HCT116 (cell line): ENCODE data around the gene GTF2H2C. TPM values are rescaled to one million over a fixed set of nuclear protein-coding genes. Genes with fewer than 3 reads are reported as not detected.
"Not testable (repeated sequence)": the region's sequence is repeated elsewhere in the genome, so short reads cannot be mapped to it uniquely, and the experiment has no call there.

Source experiments
- ATAC-seq: fragments of 200-7000 bp; cut with Tn5 transposase; 2 replicates; pipeline ENCODE4 v1.9.1; 2020; ENCODE audit warnings: mild to moderate bottlenecking, moderate library complexity
- BruUV-seq: library from RNA; stranded (reverse); fragments of 400-500 nt; replicated peaks from 2 replicates; lab custom pipeline; 2021; lab: Mats Ljungman, UMichigan
- CTCF ChIA-PET: fragments of 300-600 bp; sonication (Branson Sonifier 250); formaldehyde crosslinking; loops from one replicate; lab custom pipeline; 2021; ENCODE audit warnings: antibody characterized with exemption; lab: Charles Lee
- POLR2A ChIA-PET: fragments of 300-600, 350-600 bp; sonication (Branson Sonifier 250); formaldehyde crosslinking; loops from one replicate; lab custom pipeline; 2021; ENCODE audit warnings: antibody characterized with exemption; lab: Charles Lee
- RAD21 ChIA-PET, 2 experiments: fragments of 300-600 bp; sonication (Branson Sonifier 250); formaldehyde crosslinking; loops; one replicate each; lab custom pipeline; 2023; ENCODE audit warnings: low total read pairs in 2 of 2; ENCODE audit not compliant: uncharacterized antibody in 2 of 2, unreplicated experiment in 2 of 2, low non-redundant PET in 1 of 2; lab: Charles Lee
- DNase-seq: peaks from one replicate; pipeline ENCODE4 v3.0.0-alpha.2; 2010; ENCODE audit warnings: low read depth, low spot score
- H2AFZ ChIP-seq: fragments of 200-600 bp; shearing (Covaris generic), sonication (generic); 2 replicates; pipeline ENCODE4 v1.6.1; 2017; ENCODE audit warnings: low read depth, mixed run types, mixed read lengths, antibody characterized with exemption, low read length; ENCODE audit not compliant: poor library complexity, severe bottlenecking
- H3K27ac ChIP-seq: 2 replicates; pipeline ENCODE4 v1.5.1; 2012; ENCODE audit warnings: low read depth, low read length
- H3K27me3 ChIP-seq: fragments of 200-600 bp; sonication (generic); 2 replicates; pipeline ENCODE4 v1.6.1; 2016; ENCODE audit warnings: mixed run types, low read length, mixed read lengths; ENCODE audit not compliant: insufficient read depth
- H3K36me3 ChIP-seq, 2 experiments: fragments of 200-500 bp in 1 of 2; fragments of 200-600 bp in 1 of 2; sonication (Bioruptor generic) in 1 of 2; sonication (generic) in 1 of 2; 2 replicates each; pipeline versions ENCODE4 v1.5.1 to v1.6.1; 2014 to 2016; ENCODE audit warnings: low read length in 2 of 2, inconsistent platforms in 1 of 2, mixed read lengths in 1 of 2, mixed run types in 1 of 2; ENCODE audit not compliant: insufficient read depth in 2 of 2, control insufficient read depth in 1 of 2
- H3K4me1 ChIP-seq, 2 experiments: fragments of 200-600 bp in 1 of 2; sonication (generic) in 1 of 2; 2 replicates each; pipeline versions ENCODE4 v1.5.1 to v1.6.1; 2012 to 2017; ENCODE audit warnings: low read length in 2 of 2, inconsistent platforms in 1 of 2, mild to moderate bottlenecking in 1 of 2, mixed read lengths in 1 of 2, mixed run types in 1 of 2, moderate library complexity in 1 of 2; ENCODE audit not compliant: insufficient read depth in 2 of 2, control insufficient read depth in 1 of 2
- H3K4me2 ChIP-seq: fragments of 200-600 bp; sonication (generic); 2 replicates; pipeline ENCODE4 v1.6.1; 2017; ENCODE audit warnings: mixed run types, low read length, mixed read lengths
- H3K4me3 ChIP-seq, 2 experiments: fragments of 200-600 bp in 1 of 2; sonication (generic) in 1 of 2; replicated peaks in 1 of 2; 2 replicates each; pipeline ENCODE4 v1.5.1; 2011 to 2016; ENCODE audit warnings: low read length in 2 of 2, control low read depth in 1 of 2, low read depth in 1 of 2, mild to moderate bottlenecking in 1 of 2, mixed read lengths in 1 of 2, mixed run types in 1 of 2
- H3K79me2 ChIP-seq: fragments of 200-600 bp; sonication (generic); 2 replicates; pipeline ENCODE4 v1.6.1; 2017; ENCODE audit warnings: mild to moderate bottlenecking, mixed run types, low read length, moderate library complexity, mixed read lengths; ENCODE audit not compliant: insufficient read depth
- H3K9ac ChIP-seq: fragments of 200-600 bp; sonication (generic); 2 replicates; pipeline ENCODE4 v1.6.1; 2016; ENCODE audit warnings: low read length, mixed read lengths
- H3K9me2 ChIP-seq: fragments of 200-600 bp; sonication (generic), shearing (Covaris generic); 2 replicates; pipeline ENCODE4 v1.6.1; 2017; ENCODE audit warnings: mixed run types, mild to moderate bottlenecking, moderate library complexity; ENCODE audit not compliant: insufficient read depth
- H3K9me3 ChIP-seq, 2 experiments: fragments of 200-500 bp in 1 of 2; fragments of 200-600 bp in 1 of 2; sonication (Bioruptor generic) in 1 of 2; sonication (generic) in 1 of 2; 2 replicates each; pipeline ENCODE4 v1.6.1; 2014 to 2017; ENCODE audit warnings: low read length in 2 of 2, mixed read lengths in 2 of 2, inconsistent platforms in 1 of 2, low read depth in 1 of 2, mild to moderate bottlenecking in 1 of 2, mixed run types in 1 of 2, moderate library complexity in 1 of 2; ENCODE audit not compliant: control insufficient read depth in 1 of 2, insufficient read depth in 1 of 2
- H4K20me1 ChIP-seq: fragments of 200-600 bp; sonication (generic), shearing (Covaris generic); 2 replicates; pipeline ENCODE4 v1.6.1; 2017; ENCODE audit warnings: mixed run types, mild to moderate bottlenecking, moderate library complexity; ENCODE audit not compliant: insufficient read depth
- EZH2phosphoT487 ChIP-seq: fragments of 200-600 bp; IDR thresholded peaks from 2 replicates; pipeline ENCODE4 v1.6.1; 2018; ENCODE audit warnings: antibody characterized with exemption, borderline replicate concordance
- SIN3A ChIP-seq: IDR thresholded peaks from 2 replicates; pipeline ENCODE4 v1.6.1; 2012; ENCODE audit warnings: low read depth
- SRF ChIP-seq: IDR thresholded peaks from 2 replicates; pipeline ENCODE4 v1.6.1; 2012; ENCODE audit warnings: low read depth
- TCF7L2 ChIP-seq: IDR thresholded peaks from 2 replicates; pipeline ENCODE4 v1.7.0; 2011; ENCODE audit warnings: borderline replicate concordance, inconsistent platforms; ENCODE audit not compliant: insufficient read depth, insufficient read length; ENCODE audit errors: extremely low read depth
- ZNF274 ChIP-seq: fragments of 200-500 bp; sonication (Bioruptor generic); IDR thresholded peaks from 2 replicates; pipeline ENCODE4 v1.6.1; 2014; ENCODE audit warnings: mild to moderate bottlenecking, low read depth, low read length, inconsistent platforms
- intact Hi-C: fragments of 100-400 bp; cut with micrococcal nuclease; formaldehyde crosslinking; loops from 2 replicates; pipeline ENCODE4 v1.10.0; 2022
- total RNA-seq: library from RNA; stranded (reverse); gene quantifications from one replicate; pipeline ENCODE4 v1.2.1, GENCODE V29; 2021; ENCODE audit not compliant: unreplicated experiment
- TF ChIP-seq, protein P1 (sequence below): IDR thresholded peaks from 2 replicates; pipeline ENCODE4 v1.6.1; 2011; ENCODE audit warnings: mild to moderate bottlenecking, low read length, moderate library complexity; ENCODE audit not compliant: insufficient replicate concordance; ENCODE audit errors: extremely low read depth
- TF ChIP-seq, protein P2 (sequence below): IDR thresholded peaks from 2 replicates; pipeline ENCODE4 v1.6.1; 2012; ENCODE audit warnings: low read depth
- TF ChIP-seq, protein P3 (sequence below): IDR thresholded peaks from 2 replicates; pipeline ENCODE4 v1.6.1; 2012
- TF ChIP-seq, protein P4 (sequence below), 3 experiments: fragments of 200-600 bp in 1 of 3; sonication (generic) in 1 of 3; IDR thresholded peaks in 2 of 3; conservative IDR thresholded peaks in 1 of 3; 2 replicates each; pipeline ENCODE4 v1.5.1; 2012 to 2017; ENCODE audit warnings: low read depth in 2 of 3, low read length in 2 of 3, antibody characterized with exemption in 1 of 3, borderline replicate concordance in 1 of 3, control low read depth in 1 of 3, mild to moderate bottlenecking in 1 of 3, mixed read lengths in 1 of 3, mixed run types in 1 of 3, moderate library complexity in 1 of 3; ENCODE audit not compliant: insufficient read depth in 1 of 3

Gene GTF2H2C
- total RNA-seq, 1 experiment from 2014 or later: 65.2 TPM

DNA sequence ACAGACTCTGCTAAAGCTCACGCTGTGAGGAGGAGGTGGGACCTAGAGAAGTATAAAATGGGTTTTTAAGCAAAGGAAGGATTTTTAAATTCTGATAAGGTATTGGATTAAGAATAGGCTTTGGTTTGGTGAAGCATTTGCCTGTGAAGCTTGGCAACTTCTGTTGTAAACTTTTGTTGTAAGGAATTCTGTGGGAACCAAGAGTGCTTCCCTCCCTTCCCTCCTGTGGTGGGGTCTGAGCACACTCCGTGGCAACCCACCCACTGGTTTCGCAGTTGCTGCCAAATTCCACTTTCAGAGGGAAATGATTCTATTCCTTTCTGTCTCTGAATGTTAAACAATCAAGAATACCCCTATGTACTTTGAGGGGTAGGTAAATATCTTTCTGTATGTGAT is 28.6 kb upstream of the GTF2H2C start:
- Histone ChIP-seq H3K27me3 (no peaks in the 10 kb centered on the region), H3K9me2 (no peaks in the 10 kb centered on the region), H3K27ac (no peak overlapping the region), H3K4me1 (peaks cover 16 to 23% of the 10 kb centered on the region in 2 experiments), H3K4me2 (no peak overlapping the region), H3K4me3 (no peak overlapping the region), H3K79me2 (peaks cover 14% of the 10 kb centered on the region; the same call in 1 of the 2 replicates), H3K9ac (no peak overlapping the region), H3K36me3 (no peaks in the 10 kb centered on the region), H2AFZ (no peak overlapping the region), H4K20me1 (no peaks in the 10 kb centered on the region), H3K9me3 (no peaks in the 10 kb centered on the region)
- DNase-seq: no peak
- BruUV-seq: no TSS peak
- POLR2A ChIA-PET: no interaction called here
- ATAC-seq: no peak
- CTCF ChIA-PET: no interaction called here
- TF ChIP-seq, protein P1, sequence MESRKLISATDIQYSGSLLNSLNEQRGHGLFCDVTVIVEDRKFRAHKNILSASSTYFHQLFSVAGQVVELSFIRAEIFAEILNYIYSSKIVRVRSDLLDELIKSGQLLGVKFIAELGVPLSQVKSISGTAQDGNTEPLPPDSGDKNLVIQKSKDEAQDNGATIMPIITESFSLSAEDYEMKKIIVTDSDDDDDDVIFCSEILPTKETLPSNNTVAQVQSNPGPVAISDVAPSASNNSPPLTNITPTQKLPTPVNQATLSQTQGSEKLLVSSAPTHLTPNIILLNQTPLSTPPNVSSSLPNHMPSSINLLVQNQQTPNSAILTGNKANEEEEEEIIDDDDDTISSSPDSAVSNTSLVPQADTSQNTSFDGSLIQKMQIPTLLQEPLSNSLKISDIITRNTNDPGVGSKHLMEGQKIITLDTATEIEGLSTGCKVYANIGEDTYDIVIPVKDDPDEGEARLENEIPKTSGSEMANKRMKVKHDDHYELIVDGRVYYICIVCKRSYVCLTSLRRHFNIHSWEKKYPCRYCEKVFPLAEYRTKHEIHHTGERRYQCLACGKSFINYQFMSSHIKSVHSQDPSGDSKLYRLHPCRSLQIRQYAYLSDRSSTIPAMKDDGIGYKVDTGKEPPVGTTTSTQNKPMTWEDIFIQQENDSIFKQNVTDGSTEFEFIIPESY: no peak
- TF ChIP-seq SRF: no peak
- no peak for TF ChIP-seq ZNF274
- no peak for TF ChIP-seq TCF7L2
- TF ChIP-seq, protein P2, sequence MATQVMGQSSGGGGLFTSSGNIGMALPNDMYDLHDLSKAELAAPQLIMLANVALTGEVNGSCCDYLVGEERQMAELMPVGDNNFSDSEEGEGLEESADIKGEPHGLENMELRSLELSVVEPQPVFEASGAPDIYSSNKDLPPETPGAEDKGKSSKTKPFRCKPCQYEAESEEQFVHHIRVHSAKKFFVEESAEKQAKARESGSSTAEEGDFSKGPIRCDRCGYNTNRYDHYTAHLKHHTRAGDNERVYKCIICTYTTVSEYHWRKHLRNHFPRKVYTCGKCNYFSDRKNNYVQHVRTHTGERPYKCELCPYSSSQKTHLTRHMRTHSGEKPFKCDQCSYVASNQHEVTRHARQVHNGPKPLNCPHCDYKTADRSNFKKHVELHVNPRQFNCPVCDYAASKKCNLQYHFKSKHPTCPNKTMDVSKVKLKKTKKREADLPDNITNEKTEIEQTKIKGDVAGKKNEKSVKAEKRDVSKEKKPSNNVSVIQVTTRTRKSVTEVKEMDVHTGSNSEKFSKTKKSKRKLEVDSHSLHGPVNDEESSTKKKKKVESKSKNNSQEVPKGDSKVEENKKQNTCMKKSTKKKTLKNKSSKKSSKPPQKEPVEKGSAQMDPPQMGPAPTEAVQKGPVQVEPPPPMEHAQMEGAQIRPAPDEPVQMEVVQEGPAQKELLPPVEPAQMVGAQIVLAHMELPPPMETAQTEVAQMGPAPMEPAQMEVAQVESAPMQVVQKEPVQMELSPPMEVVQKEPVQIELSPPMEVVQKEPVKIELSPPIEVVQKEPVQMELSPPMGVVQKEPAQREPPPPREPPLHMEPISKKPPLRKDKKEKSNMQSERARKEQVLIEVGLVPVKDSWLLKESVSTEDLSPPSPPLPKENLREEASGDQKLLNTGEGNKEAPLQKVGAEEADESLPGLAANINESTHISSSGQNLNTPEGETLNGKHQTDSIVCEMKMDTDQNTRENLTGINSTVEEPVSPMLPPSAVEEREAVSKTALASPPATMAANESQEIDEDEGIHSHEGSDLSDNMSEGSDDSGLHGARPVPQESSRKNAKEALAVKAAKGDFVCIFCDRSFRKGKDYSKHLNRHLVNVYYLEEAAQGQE: no peak
- TF ChIP-seq SIN3A: no peak
- no peak for TF ChIP-seq EZH2phosphoT487
- TF ChIP-seq, protein P3, sequence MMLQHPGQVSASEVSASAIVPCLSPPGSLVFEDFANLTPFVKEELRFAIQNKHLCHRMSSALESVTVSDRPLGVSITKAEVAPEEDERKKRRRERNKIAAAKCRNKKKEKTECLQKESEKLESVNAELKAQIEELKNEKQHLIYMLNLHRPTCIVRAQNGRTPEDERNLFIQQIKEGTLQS: no peak
- TF ChIP-seq, protein P4, sequence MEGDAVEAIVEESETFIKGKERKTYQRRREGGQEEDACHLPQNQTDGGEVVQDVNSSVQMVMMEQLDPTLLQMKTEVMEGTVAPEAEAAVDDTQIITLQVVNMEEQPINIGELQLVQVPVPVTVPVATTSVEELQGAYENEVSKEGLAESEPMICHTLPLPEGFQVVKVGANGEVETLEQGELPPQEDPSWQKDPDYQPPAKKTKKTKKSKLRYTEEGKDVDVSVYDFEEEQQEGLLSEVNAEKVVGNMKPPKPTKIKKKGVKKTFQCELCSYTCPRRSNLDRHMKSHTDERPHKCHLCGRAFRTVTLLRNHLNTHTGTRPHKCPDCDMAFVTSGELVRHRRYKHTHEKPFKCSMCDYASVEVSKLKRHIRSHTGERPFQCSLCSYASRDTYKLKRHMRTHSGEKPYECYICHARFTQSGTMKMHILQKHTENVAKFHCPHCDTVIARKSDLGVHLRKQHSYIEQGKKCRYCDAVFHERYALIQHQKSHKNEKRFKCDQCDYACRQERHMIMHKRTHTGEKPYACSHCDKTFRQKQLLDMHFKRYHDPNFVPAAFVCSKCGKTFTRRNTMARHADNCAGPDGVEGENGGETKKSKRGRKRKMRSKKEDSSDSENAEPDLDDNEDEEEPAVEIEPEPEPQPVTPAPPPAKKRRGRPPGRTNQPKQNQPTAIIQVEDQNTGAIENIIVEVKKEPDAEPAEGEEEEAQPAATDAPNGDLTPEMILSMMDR (IDR thresholded peaks at IDR 0.05 in 2 of 3, conservative IDR thresholded peaks at IDR 0.05 in 1 of 3; ENCODE audit: borderline replicate concordance in 1 of 3, insufficient read depth in 1 of 3, low read depth in 2 of 3, low read length in 2 of 3): no peak
- intact Hi-C loops: no loop called here
- RAD21 ChIA-PET: interaction anchor here in 1 of 2 experiments (0.6 kb wide), 1 partner anchor 152 kb away, joined by 3 read pairs; no protein-coding TSS in a partner anchor

DNA sequence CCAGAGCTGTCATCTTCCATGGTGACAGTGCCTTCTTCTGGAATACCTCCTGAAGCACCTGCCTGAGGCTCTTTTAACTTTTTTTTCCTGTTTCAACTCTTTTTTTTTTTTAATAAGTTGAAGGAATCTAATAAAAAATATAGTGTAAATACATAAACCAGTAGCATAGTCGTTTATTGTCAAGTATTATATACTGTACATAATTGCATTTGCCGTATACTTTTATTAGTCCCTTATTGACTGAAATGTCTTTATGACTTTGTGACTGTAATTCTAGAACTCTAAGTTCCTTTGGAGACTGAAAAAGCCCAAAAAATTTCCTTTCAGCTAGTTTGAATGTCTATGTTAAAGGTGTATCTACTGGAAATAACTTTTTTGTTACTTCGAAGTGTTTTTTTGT is 22.1 kb upstream of the GTF2H2C start:
- BruUV-seq, H3K36me3 ChIP-seq, H3K9me2 ChIP-seq, H3K4me3 ChIP-seq, H3K4me1 ChIP-seq, RAD21 ChIA-PET, H2AFZ ChIP-seq, intact Hi-C loops, ATAC-seq, CTCF ChIA-PET, H3K27ac ChIP-seq, H3K27me3 ChIP-seq, H3K9ac ChIP-seq, DNase-seq, H4K20me1 ChIP-seq, H3K9me3 ChIP-seq, H3K79me2 ChIP-seq, POLR2A ChIA-PET, H3K4me2 ChIP-seq: not testable (repeated sequence)
